Stomach (tissue), 9 donors: ENCODE measurements around the gene RIMBP2. TPM values are rescaled to one million over a fixed set of nuclear protein-coding genes. Genes with fewer than 3 reads are reported as not detected.

Source experiments
- DNase-seq, 2 donors: peaks; one replicate each; pipeline versions ENCODE4 v3.0.0 to v3.0.0-alpha.2; 2013 to 2019
- H3K27ac ChIP-seq, 5 donors: fragments of 200-600 bp in 4 of 5; sonication (generic) in 4 of 5; one replicate each; pipeline ENCODE4 v1.5.1; 2013 to 2019; ENCODE audit warnings: mild to moderate bottlenecking in 1 of 5, moderate library complexity in 1 of 5
- H3K27me3 ChIP-seq, 3 donors: fragments of 200-600 bp; sonication (generic); one replicate each; pipeline ENCODE4 v1.5.1; 2017 to 2019; ENCODE audit warnings: mixed run types in 1 of 3
- H3K36me3 ChIP-seq, 4 donors: fragments of 200-600 bp; sonication (generic); 1 replicate in 3 of 4; 2 replicates in 1 of 4; pipeline ENCODE4 v1.5.1; 2016 to 2019
- H3K4me1 ChIP-seq, 4 donors: fragments of 200-600 bp; sonication (generic); one replicate each; pipeline ENCODE4 v1.5.1; 2016 to 2019
- H3K4me3 ChIP-seq, 4 donors: fragments of 200-600 bp; sonication (generic) in 3 of 4; one replicate each; pipeline ENCODE4 v1.5.1; 2016 to 2019; ENCODE audit warnings: mild to moderate bottlenecking in 1 of 4
- H3K9me3 ChIP-seq, 4 donors: fragments of 200-600 bp; sonication (generic); one replicate each; pipeline ENCODE4 v1.5.1; 2016 to 2019
- CTCF ChIP-seq, 7 experiments: fragments of 450-650 bp in 4 of 7; fragments of 200-600 bp in 3 of 7; sonication (generic) in 3 of 7; IDR thresholded peaks; one replicate each; pipeline ENCODE4 v1.5.1; 2016 to 2019; ENCODE audit warnings: antibody characterized with exemption in 7 of 7, control low read depth in 2 of 7, mild to moderate bottlenecking in 1 of 7
- EP300 ChIP-seq: sonication (generic); formaldehyde crosslinking; IDR thresholded peaks from one replicate; pipeline ENCODE4 v1.6.1; 2017; ENCODE audit warnings: antibody characterized with exemption
- POLR2A ChIP-seq, 4 donors: fragments of 450-650 bp; IDR thresholded peaks; one replicate each; pipeline ENCODE4 v1.6.1; 2016; ENCODE audit warnings: antibody characterized with exemption in 4 of 4, control low read depth in 2 of 4, mild to moderate bottlenecking in 1 of 4, moderate library complexity in 1 of 4
- POLR2AphosphoS5 ChIP-seq, 3 donors: sonication (generic); formaldehyde crosslinking; IDR thresholded peaks; one replicate each; pipeline ENCODE4 v1.6.1; 2016; ENCODE audit warnings: antibody characterized with exemption in 3 of 3
- WGBS, 5 donors: extraction: QIAGEN DNeasy Blood & Tissue Kit in 3 of 5; methylation state at CpG; one replicate each; pipeline versions ENCODE4 v1.1.5 to v1.1.7; 2013 to 2018; 5-methylcytosine and 5-hydroxymethylcytosine counted together
- intact Hi-C: fragments of 100-400 bp; cut with DNase I; formaldehyde crosslinking; loops from one replicate; pipeline ENCODE4 v1.15.1; 2023; ENCODE audit warnings: low total_unique reads
- polyA plus RNA-seq, 3 donors: library from polyadenylated mRNA; stranded (reverse); fragments of 200-250 nt; gene quantifications; one replicate each; pipeline ENCODE4 v1.2.3, GENCODE V29; 2013
- total RNA-seq, 5 donors: library from RNA; depleted of rRNA; stranded (reverse); fragments of >200 nt; gene quantifications; one replicate each; pipeline versions ENCODE4 v1.1.0 to v1.2.3, GENCODE V29; 2014 to 2016
- donor health status: healthy with polysubstance abuse.
- donor health status: Bipolar disorder and iron deficiency.
- donor health status: healthy.

RIMBP2 gene
- total and polyA plus RNA-seq, 8 donors: 0.75 to 44.6 (median 5.6) TPM

- no peak overlapping the region for H3K4me3 ChIP-seq
- no peak overlapping the region for H3K27ac ChIP-seq
- DNase-seq: no peak
- no peaks in the 10 kb centered on the region for H3K9me3 ChIP-seq
- intact Hi-C loops: no loop called here
- H3K4me1 ChIP-seq: no peaks in the 10 kb centered on the region
- no peaks in the 10 kb centered on the region for H3K36me3 ChIP-seq
- TF ChIP-seq POLR2A (IDR thresholded peaks at IDR 0.05): no peak
- TF ChIP-seq POLR2AphosphoS5 (IDR thresholded peaks at IDR 0.05): no peak
- TF ChIP-seq EP300: no peak
- TF ChIP-seq CTCF (IDR thresholded peaks at IDR 0.05): no peak
- 63 to 71% (median 67%) methylated on average over 23 of the region's 23 CpGs for WGBS, 5 donors
- peaks cover 0 to 75% (median 5%) of the 10 kb centered on the region in 3 donors for H3K27me3 ChIP-seq
Measured at GRCh38 chr12:130479401-130480125, 236.5 kb downstream of the RIMBP2 start.

- Histone ChIP-seq H3K36me3 (no peaks in the 10 kb centered on the region), H3K27me3 (peaks cover 0 to 71% (median 8%) of the 10 kb centered on the region in 3 donors), H3K27ac (no peak overlapping the region), H3K4me1 (no peaks in the 10 kb centered on the region), H3K4me3 (no peak overlapping the region), H3K9me3 (no peaks in the 10 kb centered on the region)
- DNase-seq: no peak
- intact Hi-C loops: no loop called here
- TF ChIP-seq EP300 (no peak), CTCF (IDR thresholded peaks at IDR 0.05) (no peak), POLR2AphosphoS5 (IDR thresholded peaks at IDR 0.05) (no peak), POLR2A (IDR thresholded peaks at IDR 0.05) (no peak)
- WGBS, 5 donors: 83 to 94% (median 85%) methylated on average over 14 to 21 of the region's 21 CpGs
Measured at GRCh38 chr12:130478786-130479185, 237.3 kb downstream of the RIMBP2 start.

GRCh38 chr12:130477701-130478100 lies 238.4 kb downstream of the RIMBP2 start:
- Histone ChIP-seq H3K27me3 (peaks cover 0 to 65% (median 8%) of the 10 kb centered on the region in 3 donors), H3K4me1 (no peaks in the 10 kb centered on the region), H3K9me3 (no peaks in the 10 kb centered on the region), H3K4me3 (no peak overlapping the region), H3K27ac (no peak overlapping the region), H3K36me3 (no peaks in the 10 kb centered on the region)
- no peak for DNase-seq
- intact Hi-C loops: no loop called here
- 40 to 64% (median 47%) methylated on average over 2 to 9 of the region's 9 CpGs for WGBS, 5 donors
- no peak for TF ChIP-seq CTCF (IDR thresholded peaks at IDR 0.05)

GRCh38 chr12:130477266-130477665 lies 238.8 kb downstream of the RIMBP2 start:
- Histone ChIP-seq H3K27ac (no peak overlapping the region), H3K27me3 (peaks cover 0 to 60% (median 8%) of the 10 kb centered on the region in 3 donors), H3K4me1 (no peaks in the 10 kb centered on the region), H3K4me3 (no peak overlapping the region), H3K9me3 (no peaks in the 10 kb centered on the region), H3K36me3 (no peaks in the 10 kb centered on the region)
- no peak for TF ChIP-seq EP300
- no peak for TF ChIP-seq CTCF (IDR thresholded peaks at IDR 0.05)
- no peak for TF ChIP-seq POLR2A (IDR thresholded peaks at IDR 0.05)
- no peak for TF ChIP-seq POLR2AphosphoS5 (IDR thresholded peaks at IDR 0.05)
- no peak for DNase-seq
- 71 to 79% (median 73%) methylated on average over 12 of the region's 12 CpGs for WGBS, 5 donors
- intact Hi-C loops: no loop called here
